IPS DF 6.9 (cell line): ENCODE data around the gene KIF23.
A peak's percentile ranks its signal among the peaks of the same experiment; 100 is the strongest.

ENCODE experiments used
- DNase-seq: peaks from one replicate; pipeline ENCODE4 v3.0.0-alpha.2; 2013; ENCODE audit warnings: low read depth, low spot score
- H3K27ac ChIP-seq: one replicate; pipeline ENCODE4 v1.5.1; 2013; ENCODE audit warnings: low read length, control low read depth
- H3K27me3 ChIP-seq: 2 replicates; pipeline ENCODE4 v1.6.1; 2013; ENCODE audit warnings: mild to moderate bottlenecking, low read length; ENCODE audit not compliant: control insufficient read depth, insufficient read depth
- H3K36me3 ChIP-seq: 2 replicates; pipeline ENCODE4 v1.6.1; 2013; ENCODE audit warnings: low read length; ENCODE audit not compliant: control insufficient read depth, insufficient read depth
- H3K4me1 ChIP-seq: 2 replicates; pipeline ENCODE4 v1.6.1; 2013; ENCODE audit warnings: low read length; ENCODE audit not compliant: control insufficient read depth, insufficient read depth
- H3K4me3 ChIP-seq: 2 replicates; pipeline ENCODE4 v1.5.1; 2013; ENCODE audit warnings: mild to moderate bottlenecking, low read length
- H3K9me3 ChIP-seq: 2 replicates; pipeline ENCODE4 v1.6.1; 2013; ENCODE audit warnings: low read length, inconsistent platforms; ENCODE audit not compliant: control insufficient read depth, insufficient read depth
- WGBS: extraction: QIAGEN DNeasy Blood & Tissue Kit; methylation state at CpG from one replicate; pipeline ENCODE4 v1.1.7; 2013; ENCODE audit warnings: mixed read lengths, missing lambda C conversion rate; ENCODE audit not compliant: insufficient read length, insufficient coverage; 5-methylcytosine and 5-hydroxymethylcytosine counted together

Gene KIF23

GRCh38 chr15:69466733-69467132 is 52.6 kb downstream of the KIF23 start:
- Histone ChIP-seq H3K27me3 (no peaks in the 10 kb centered on the region), H3K4me1 (no peaks in the 10 kb centered on the region), H3K4me3 (no peak overlapping the region), H3K9me3 (no peaks in the 10 kb centered on the region), H3K36me3 (no peaks in the 10 kb centered on the region), H3K27ac (no peak overlapping the region)
- 100% methylated on average over 1 of the region's 2 CpGs for WGBS
- no peak for DNase-seq

DNA sequence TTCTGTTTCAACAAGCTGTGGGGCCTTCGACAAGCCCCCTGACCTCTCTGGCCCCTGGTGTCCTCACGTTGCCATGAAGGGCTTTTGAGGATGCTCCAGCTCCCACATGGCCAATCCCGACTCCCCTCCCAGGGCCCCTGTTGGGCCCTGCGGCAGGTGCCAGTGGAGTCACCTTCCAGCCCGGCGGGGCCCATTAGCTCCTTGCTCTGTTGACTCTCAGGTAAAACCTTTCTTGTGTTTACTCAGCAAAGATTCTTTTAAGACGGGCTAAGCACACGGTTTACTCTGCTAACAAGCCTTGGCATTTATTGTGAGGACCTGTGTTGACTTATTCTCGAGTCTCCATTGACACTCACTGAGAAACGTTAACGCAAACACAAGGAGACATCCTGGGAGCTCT is 53.5 kb downstream of the KIF23 start:
- H3K36me3 ChIP-seq: no peaks in the 10 kb centered on the region
- WGBS: no CpG with 5 or more reads among the region's 11 CpGs
- DNase-seq: no peak
- no peak overlapping the region for H3K27ac ChIP-seq
- no peak overlapping the region for H3K4me3 ChIP-seq
- H3K27me3 ChIP-seq: no peaks in the 10 kb centered on the region
- H3K9me3 ChIP-seq: no peaks in the 10 kb centered on the region
- H3K4me1 ChIP-seq: no peaks in the 10 kb centered on the region

GRCh38 chr15:69468241-69469121 is 54.3 kb downstream of the KIF23 start:
- H3K27ac ChIP-seq: no peak overlapping the region
- WGBS: no CpG with 5 or more reads among the region's 19 CpGs
- H3K4me3 ChIP-seq: no peak overlapping the region
- DNase-seq: no peak
- no peaks in the 10 kb centered on the region for H3K9me3 ChIP-seq
- no peaks in the 10 kb centered on the region for H3K4me1 ChIP-seq
- H3K27me3 ChIP-seq: no peaks in the 10 kb centered on the region
- no peaks in the 10 kb centered on the region for H3K36me3 ChIP-seq

DNA sequence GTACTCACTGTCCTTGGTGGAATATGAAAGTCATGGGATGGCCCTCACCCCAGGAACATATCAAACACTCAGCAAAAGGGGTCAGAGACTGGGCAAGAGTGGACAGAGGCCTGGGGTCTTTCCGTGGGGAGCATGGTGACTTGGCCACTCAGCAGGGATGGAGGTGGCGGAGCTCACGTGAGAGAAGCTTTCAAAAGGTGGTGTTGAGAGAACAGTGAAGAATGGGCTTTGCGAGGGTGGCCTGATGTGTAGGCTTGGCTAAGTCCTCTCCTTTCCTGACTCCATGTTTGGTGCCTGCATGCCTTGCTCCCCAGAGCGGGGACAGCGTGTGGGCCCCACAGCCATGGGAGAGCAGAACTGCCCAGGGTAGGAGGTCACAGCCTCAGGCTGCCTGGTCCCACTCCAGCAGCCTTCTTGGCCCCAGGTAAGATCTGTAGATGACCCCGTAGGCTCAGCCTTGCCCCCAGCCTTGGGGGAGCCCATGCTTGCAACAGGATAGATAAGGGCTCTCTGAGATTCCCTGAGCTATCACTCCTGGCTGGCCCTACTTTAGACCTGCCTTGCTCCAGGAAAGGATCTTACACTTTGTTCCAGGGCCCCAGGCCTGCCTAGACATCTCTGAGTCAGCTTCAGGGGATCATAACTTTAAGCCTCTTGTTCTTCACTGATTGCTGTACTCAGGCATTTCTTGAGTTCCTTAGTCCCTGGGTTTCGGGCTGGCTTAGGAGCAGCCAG is 55.5 kb downstream of the KIF23 start:
- Histone ChIP-seq H3K9me3 (no peaks in the 10 kb centered on the region), H3K27ac (no peak overlapping the region), H3K4me1 (no peaks in the 10 kb centered on the region), H3K4me3 (no peak overlapping the region), H3K36me3 (no peaks in the 10 kb centered on the region), H3K27me3 (no peaks in the 10 kb centered on the region)
- WGBS: no CpG with 5 or more reads among the region's 8 CpGs
- no peak for DNase-seq

- no CpG with 5 or more reads among the region's 5 CpGs for WGBS
- no peak overlapping the region for H3K4me3 ChIP-seq
- H3K4me1 ChIP-seq: no peaks in the 10 kb centered on the region
- H3K27me3 ChIP-seq: no peaks in the 10 kb centered on the region
- no peak for DNase-seq
- no peaks in the 10 kb centered on the region for H3K9me3 ChIP-seq
- no peaks in the 10 kb centered on the region for H3K36me3 ChIP-seq
- no peak overlapping the region for H3K27ac ChIP-seq
Measured at GRCh38 chr15:69472046-69472445, 57.9 kb downstream of the KIF23 start.

DNA sequence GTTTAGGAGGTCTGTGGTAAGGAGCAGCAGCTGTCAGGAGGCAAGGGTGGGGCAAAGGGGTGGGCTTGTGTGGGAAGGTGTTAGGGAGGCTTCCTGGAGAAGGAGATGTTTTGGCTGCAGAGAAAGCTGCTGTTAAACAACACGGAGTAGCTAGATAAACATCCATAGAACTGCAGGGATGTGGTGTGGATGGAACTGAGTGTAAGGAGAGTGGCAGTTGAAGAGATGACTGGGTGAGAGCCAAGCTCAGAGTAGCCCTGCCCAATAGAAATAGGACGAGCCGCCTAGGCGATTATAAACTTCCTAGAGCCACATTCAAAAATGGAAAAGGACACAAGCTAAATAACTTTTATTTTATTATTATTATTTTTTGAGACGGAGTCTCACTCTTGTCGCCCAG is 58.4 kb downstream of the KIF23 start:
- no peak overlapping the region for H3K4me3 ChIP-seq
- no peaks in the 10 kb centered on the region for H3K36me3 ChIP-seq
- H3K9me3 ChIP-seq: no peaks in the 10 kb centered on the region
- DNase-seq: no peak
- no CpG with 5 or more reads among the region's 6 CpGs for WGBS
- H3K27me3 ChIP-seq: no peaks in the 10 kb centered on the region
- no peak overlapping the region for H3K27ac ChIP-seq
- H3K4me1 ChIP-seq: no peaks in the 10 kb centered on the region

- DNase-seq: no peak
- no CpG with 5 or more reads among the region's 5 CpGs for WGBS
- Histone ChIP-seq H3K4me3 (no peak overlapping the region), H3K36me3 (no peaks in the 10 kb centered on the region), H3K27me3 (no peaks in the 10 kb centered on the region), H3K27ac (no peak overlapping the region), H3K4me1 (no peaks in the 10 kb centered on the region), H3K9me3 (no peaks in the 10 kb centered on the region)
Measured at GRCh38 chr15:69474291-69474690, 60.1 kb downstream of the KIF23 start.

- Histone ChIP-seq H3K4me3 (no peak overlapping the region), H3K27ac (no peak overlapping the region), H3K9me3 (no peaks in the 10 kb centered on the region), H3K36me3 (no peaks in the 10 kb centered on the region), H3K4me1 (no peaks in the 10 kb centered on the region), H3K27me3 (no peaks in the 10 kb centered on the region)
- WGBS: no CpG with 5 or more reads among the region's 7 CpGs
- DNase-seq: no peak
Measured at GRCh38 chr15:69474846-69475455, 60.8 kb downstream of the KIF23 start.

DNA sequence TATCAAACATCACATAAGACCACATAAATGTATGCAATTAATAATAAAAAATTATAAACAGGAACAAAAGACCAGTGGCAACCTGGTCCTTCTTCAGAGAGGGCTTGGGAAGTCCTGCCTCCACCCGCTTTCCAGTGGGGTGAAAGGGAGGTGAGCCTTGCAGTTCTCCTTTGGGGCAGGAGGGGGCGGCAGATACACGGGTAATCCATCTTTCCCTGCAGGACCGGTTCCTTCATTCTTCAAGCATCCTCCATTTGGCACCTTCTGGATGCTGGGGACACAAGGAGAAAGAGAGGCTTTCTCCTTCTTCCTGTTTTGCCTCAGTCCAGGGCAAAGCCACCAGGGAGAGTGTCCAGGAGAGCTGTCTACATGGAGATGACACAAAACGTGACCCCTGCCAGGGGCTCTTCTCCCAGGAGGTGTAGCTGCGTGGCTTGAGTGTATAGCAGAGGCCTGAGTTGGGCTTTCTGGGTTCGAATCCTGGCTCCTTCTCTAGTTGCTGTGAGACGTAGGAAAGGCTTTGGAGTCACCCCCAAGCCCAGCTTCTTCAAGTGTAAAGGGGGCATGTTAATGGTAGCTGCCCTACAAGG is 61.7 kb downstream of the KIF23 start:
- no peaks in the 10 kb centered on the region for H3K27me3 ChIP-seq
- no peak overlapping the region for H3K4me3 ChIP-seq
- WGBS: no CpG with 5 or more reads among the region's 8 CpGs
- H3K9me3 ChIP-seq: no peaks in the 10 kb centered on the region
- no peaks in the 10 kb centered on the region for H3K4me1 ChIP-seq
- H3K27ac ChIP-seq: no peak overlapping the region
- no peaks in the 10 kb centered on the region for H3K36me3 ChIP-seq
- DNase-seq: peak; percentile 43

DNA sequence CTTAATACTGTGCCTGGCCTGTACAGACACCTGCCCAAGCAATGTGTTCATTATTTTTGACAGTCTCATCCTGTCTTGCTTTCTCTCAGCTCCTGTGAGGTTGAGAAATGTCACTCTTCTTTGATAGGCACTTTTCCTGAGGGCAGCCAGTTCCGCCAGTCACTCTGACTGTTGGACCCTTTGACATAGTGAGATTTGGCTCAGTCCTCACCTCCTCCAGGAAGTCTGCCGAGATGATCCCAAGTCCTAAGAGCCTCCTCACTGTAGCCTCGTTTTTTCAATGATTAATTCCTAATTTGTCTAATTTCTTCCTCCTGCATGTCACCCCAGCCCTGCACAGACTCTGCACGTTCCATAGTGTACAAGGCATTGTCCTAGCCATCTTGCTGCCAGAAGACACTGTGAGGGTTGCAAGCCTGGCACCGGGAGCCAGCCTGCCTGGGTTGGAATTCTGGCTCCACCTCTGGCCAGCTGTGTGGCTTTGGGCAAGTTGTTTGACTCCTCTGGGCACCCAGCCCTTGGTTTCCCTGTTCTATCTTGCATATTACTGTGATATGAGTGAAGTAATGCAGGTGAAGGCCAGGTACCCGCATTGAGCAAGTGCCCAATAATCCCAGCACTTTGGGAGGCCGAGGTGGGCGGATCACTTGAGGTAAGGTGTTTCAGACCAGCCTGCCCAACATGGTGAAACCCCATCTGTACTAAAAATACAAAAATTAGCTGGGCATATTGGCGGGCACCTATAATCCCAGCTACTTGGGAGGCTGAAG is 62.7 kb downstream of the KIF23 start:
- Histone ChIP-seq H3K27me3 (no peaks in the 10 kb centered on the region), H3K4me1 (no peaks in the 10 kb centered on the region), H3K36me3 (no peaks in the 10 kb centered on the region), H3K4me3 (no peak overlapping the region), H3K27ac (no peak overlapping the region), H3K9me3 (no peaks in the 10 kb centered on the region)
- no CpG with 5 or more reads among the region's 9 CpGs for WGBS
- DNase-seq: no peak
